Measurements from ENCODE around the gene ROR2. TPM values are rescaled to one million over a fixed set of nuclear protein-coding genes. Genes with fewer than 3 reads are reported as not detected.

ROR2 gene
- total RNA-seq, 4 donors from 2014 or later, result 6.3 to 32.2 (median 15.1) TPM

GRCh38 chr9:91560301-91560700, 389.7 kb downstream of the ROR2 start:
- ATAC-seq (ENCODE audit: low FRiP score), result no peak
- DNase-seq (ENCODE audit: low spot score), result no peak

GRCh38 chr9:91558879-91559278, 391.1 kb downstream of the ROR2 start:
- no peak for DNase-seq (ENCODE audit: low spot score)
- TF ChIP-seq CTCF (IDR thresholded peaks at IDR 0.05), result no peak
- no peak for ATAC-seq (ENCODE audit: low FRiP score)

More at GRCh38 chr9:91560301-91560700, 389.7 kb downstream of the ROR2 start:
- no peak for TF ChIP-seq CTCF (IDR thresholded peaks at IDR 0.05)

- ATAC-seq (ENCODE audit: low FRiP score) (no peak), DNase-seq (ENCODE audit: low spot score) (no peak)
- TF ChIP-seq CTCF (IDR thresholded peaks at IDR 0.05), result no peak
These were observed 391.6 kb downstream of the ROR2 start for GRCh38 chr9:91558395-91558794.

GRCh38 chr9:91557327-91557726, 392.7 kb downstream of the ROR2 start:
- DNase-seq (ENCODE audit: low spot score) (no peak), ATAC-seq (ENCODE audit: low FRiP score) (no peak)
- no peak for TF ChIP-seq CTCF (IDR thresholded peaks at IDR 0.05)

GRCh38 chr9:91555132-91555531, 394.9 kb downstream of the ROR2 start:
- no peak for DNase-seq (ENCODE audit: low spot score)
- TF ChIP-seq CTCF (IDR thresholded peaks at IDR 0.05), result no peak
- no peak for ATAC-seq (ENCODE audit: low FRiP score)

GRCh38 chr9:91549177-91549576, 400.9 kb downstream of the ROR2 start:
- DNase-seq (ENCODE audit: low spot score), result no peak
- ATAC-seq (ENCODE audit: low FRiP score), result no peak
- no peak for TF ChIP-seq CTCF (IDR thresholded peaks at IDR 0.05)

GRCh38 chr9:91547081-91547480, 402.9 kb downstream of the ROR2 start:
- ATAC-seq (ENCODE audit: low FRiP score), result no peak
- TF ChIP-seq CTCF (IDR thresholded peaks at IDR 0.05), result no peak
- no peak for DNase-seq (ENCODE audit: low spot score)

All from omental fat pad (tissue), 4 donors.